Activated B cell treated with CpG ODN at 0.5 μM for 24 hours (primary cell): ENCODE measurements around the gene TTLL6. TPM values are rescaled to one million over a fixed set of nuclear protein-coding genes. Genes with fewer than 3 reads are reported as not detected.

Experiments used
- ATAC-seq: fragments of 200-7000 bp; cut with Tn5 transposase; one replicate; pipeline ENCODE4 v1.10.0; 2021; ENCODE audit warnings: low read depth, mild to moderate bottlenecking, moderate library complexity
- CTCF ChIA-PET: fragments of 350-600 bp; sonication (Branson Sonifier 250); formaldehyde crosslinking; loops from one replicate; lab custom pipeline; 2021; ENCODE audit warnings: antibody characterized with exemption; lab: Charles Lee
- POLR2A ChIA-PET: fragments of 350-600 bp; sonication (Branson Sonifier 250); formaldehyde crosslinking; loops from one replicate; lab custom pipeline; 2021; ENCODE audit warnings: antibody characterized with exemption; lab: Charles Lee
- DNase-seq: peaks from one replicate; pipeline ENCODE4 v3.0.0; 2022
- H3K27ac Mint-ChIP-seq: one replicate; pipeline ENCODE4 v1.8.0; 2020; ENCODE audit warnings: mixed read lengths
- H3K27me3 Mint-ChIP-seq: one replicate; pipeline ENCODE4 v1.8.0; 2021; ENCODE audit warnings: mixed read lengths
- H3K36me3 Mint-ChIP-seq: one replicate; pipeline ENCODE4 v1.8.0; 2021; ENCODE audit warnings: low read depth, mixed read lengths
- H3K4me1 Mint-ChIP-seq: one replicate; pipeline ENCODE4 v1.8.0; 2021; ENCODE audit warnings: mixed read lengths
- H3K4me3 Mint-ChIP-seq: one replicate; pipeline ENCODE4 v1.8.0; 2020; ENCODE audit warnings: mild to moderate bottlenecking, mixed read lengths
- H3K9me3 Mint-ChIP-seq: one replicate; pipeline ENCODE4 v1.8.0; 2020; ENCODE audit warnings: mixed read lengths
- CTCF ChIP-seq: fragments of 200-600 bp; IDR thresholded peaks from one replicate; pipeline ENCODE4 v1.8.0; 2022; ENCODE audit warnings: antibody characterized with exemption, mild to moderate bottlenecking
- intact Hi-C: fragments of 100-400 bp; cut with micrococcal nuclease; formaldehyde crosslinking; loops from one replicate; pipeline ENCODE4 v1.15.1; 2024
- total RNA-seq: library from RNA; stranded (reverse); gene quantifications from 2 replicates; pipeline ENCODE4 v1.2.3, GENCODE V29; 2022

Gene TTLL6
- total RNA-seq, 1 donor from 2014 or later, result not detected

DNA sequence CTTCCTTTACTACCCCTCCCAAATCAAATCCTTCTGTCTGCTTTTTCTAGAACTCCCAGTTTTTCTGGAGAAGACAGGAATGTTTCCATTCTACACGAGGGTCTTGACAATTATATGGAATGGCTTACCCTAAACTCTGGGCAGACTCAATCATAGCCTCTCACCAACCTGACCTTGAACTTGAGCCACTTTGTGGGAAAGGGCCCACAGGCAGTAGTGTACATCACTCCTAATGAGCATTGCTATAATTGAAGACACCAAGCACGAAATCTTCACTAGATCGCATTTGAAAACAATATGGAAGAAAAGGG is 86.8 kb downstream of the TTLL6 start:
- Mint-ChIP-seq H3K27ac (no peak overlapping the region), H3K36me3 (no peaks in the 10 kb centered on the region), H3K4me3 (no peak overlapping the region), H3K9me3 (no peaks in the 10 kb centered on the region), H3K27me3 (peaks cover 80% of the 10 kb centered on the region), H3K4me1 (peaks cover 29% of the 10 kb centered on the region)
- POLR2A ChIA-PET, result no interaction called here
- intact Hi-C loops, result no loop called here
- TF ChIP-seq CTCF, result no peak
- CTCF ChIA-PET, result no interaction called here
- no peak for DNase-seq
- ATAC-seq, result no peak

- intact Hi-C loops, result no loop called here
- ATAC-seq, result no peak
These were observed 87.4 kb downstream of the TTLL6 start for GRCh38 chr17:48729335-48730239.

GRCh38 chr17:48728232-48729231 is 88.5 kb downstream of the TTLL6 start, which contains the start of gene HOXB13:
TSS of gene HOXB13 (minus strand) at chr17:48728750. CDS start at chr17:48728593, 157 bp downstream.
- DNase-seq (no peak), ATAC-seq (no peak)
- Mint-ChIP-seq H3K4me1 (peaks cover 41% of the 10 kb centered on the region), H3K36me3 (no peaks in the 10 kb centered on the region), H3K9me3 (no peaks in the 10 kb centered on the region), H3K4me3 (peak within 1 kb of the TSS; percentile 8), H3K27me3 (peaks cover 82% of the 10 kb centered on the region), H3K27ac (no peak within 1 kb of the TSS)
- ChIA-PET POLR2A (interaction anchor here (0.7 kb wide), 1 partner anchor 98 kb away, joined by 4 read pairs; no protein-coding TSS in a partner anchor), CTCF (no interaction called here)
- intact Hi-C loops, result no loop called here
- TF ChIP-seq CTCF, result no peak

More at GRCh38 chr17:48729335-48730239, 87.4 kb downstream of the TTLL6 start:
- H3K9me3 Mint-ChIP-seq, result no peaks in the 10 kb centered on the region
- H3K4me1 Mint-ChIP-seq, result peaks cover 34% of the 10 kb centered on the region
- no peak overlapping the region for H3K27ac Mint-ChIP-seq
- POLR2A ChIA-PET, result no interaction called here
- TF ChIP-seq CTCF, result no peak
- H3K36me3 Mint-ChIP-seq, result no peaks in the 10 kb centered on the region
- CTCF ChIA-PET, result no interaction called here
- H3K4me3 Mint-ChIP-seq, result no peak overlapping the region
- peaks cover 82% of the 10 kb centered on the region for H3K27me3 Mint-ChIP-seq
- no peak for DNase-seq

GRCh38 chr17:48727415-48728175 is 89.4 kb downstream of the TTLL6 start:
- Mint-ChIP-seq H3K9me3 (no peaks in the 10 kb centered on the region), H3K27me3 (peaks cover 80% of the 10 kb centered on the region), H3K27ac (no peak overlapping the region), H3K4me1 (peaks cover 39% of the 10 kb centered on the region), H3K4me3 (no peak overlapping the region), H3K36me3 (no peaks in the 10 kb centered on the region)
- DNase-seq (no peak), ATAC-seq (no peak)
- intact Hi-C loops, result no loop called here
- ChIA-PET POLR2A (no interaction called here), CTCF (no interaction called here)
- no peak for TF ChIP-seq CTCF
